Measurements from ENCODE around the gene HES4.
"Not testable (repeated sequence)": the region's sequence is repeated elsewhere in the genome, so short reads cannot be mapped to it uniquely, and the experiment has no call there.

HES4 gene

DNA sequence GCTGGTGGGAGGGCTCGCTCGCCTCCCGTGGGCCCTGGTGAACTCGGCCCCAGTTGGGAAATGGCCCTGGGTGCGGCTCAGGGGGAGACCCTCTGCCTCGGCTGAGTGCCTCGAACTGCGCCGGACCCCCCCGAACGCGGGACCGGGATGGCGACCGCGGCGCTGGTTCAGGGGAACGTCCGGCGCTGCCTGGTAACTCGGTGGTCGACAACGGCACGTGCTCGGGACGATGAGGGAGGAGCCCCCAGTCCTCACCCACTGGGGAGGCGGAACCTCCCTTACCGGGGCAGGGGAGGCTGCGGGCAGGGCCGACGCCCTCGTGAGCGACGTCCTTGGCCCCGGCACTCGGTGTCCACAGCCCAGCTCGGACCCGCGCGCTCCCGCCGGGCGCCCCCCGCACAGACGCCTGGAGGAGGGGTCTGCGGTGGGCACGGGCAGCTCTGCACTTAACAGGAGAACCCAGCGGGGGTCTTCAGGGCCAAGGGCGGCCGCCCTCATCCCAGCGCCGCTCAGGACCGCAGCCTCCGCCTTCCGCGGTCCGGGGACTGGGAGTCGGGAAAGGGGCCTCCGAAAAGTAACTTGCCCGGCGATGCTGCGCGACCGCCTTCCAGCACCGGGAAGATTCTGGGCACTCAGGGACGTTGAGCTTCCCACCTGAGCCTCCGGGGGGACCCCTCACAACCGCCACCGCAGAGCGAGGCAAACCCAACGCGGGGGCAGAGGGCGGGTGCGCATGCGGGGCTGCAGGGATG is 1.7 kb downstream of the HES4 start:
- DNase-seq (ENCODE audit: low read depth in 2 of 2): no peak

- DNase-seq (ENCODE audit: low read depth in 2 of 2): no peak
These were observed 2.2 kb downstream of the HES4 start for GRCh38 chr1:997713-997992.

DNA sequence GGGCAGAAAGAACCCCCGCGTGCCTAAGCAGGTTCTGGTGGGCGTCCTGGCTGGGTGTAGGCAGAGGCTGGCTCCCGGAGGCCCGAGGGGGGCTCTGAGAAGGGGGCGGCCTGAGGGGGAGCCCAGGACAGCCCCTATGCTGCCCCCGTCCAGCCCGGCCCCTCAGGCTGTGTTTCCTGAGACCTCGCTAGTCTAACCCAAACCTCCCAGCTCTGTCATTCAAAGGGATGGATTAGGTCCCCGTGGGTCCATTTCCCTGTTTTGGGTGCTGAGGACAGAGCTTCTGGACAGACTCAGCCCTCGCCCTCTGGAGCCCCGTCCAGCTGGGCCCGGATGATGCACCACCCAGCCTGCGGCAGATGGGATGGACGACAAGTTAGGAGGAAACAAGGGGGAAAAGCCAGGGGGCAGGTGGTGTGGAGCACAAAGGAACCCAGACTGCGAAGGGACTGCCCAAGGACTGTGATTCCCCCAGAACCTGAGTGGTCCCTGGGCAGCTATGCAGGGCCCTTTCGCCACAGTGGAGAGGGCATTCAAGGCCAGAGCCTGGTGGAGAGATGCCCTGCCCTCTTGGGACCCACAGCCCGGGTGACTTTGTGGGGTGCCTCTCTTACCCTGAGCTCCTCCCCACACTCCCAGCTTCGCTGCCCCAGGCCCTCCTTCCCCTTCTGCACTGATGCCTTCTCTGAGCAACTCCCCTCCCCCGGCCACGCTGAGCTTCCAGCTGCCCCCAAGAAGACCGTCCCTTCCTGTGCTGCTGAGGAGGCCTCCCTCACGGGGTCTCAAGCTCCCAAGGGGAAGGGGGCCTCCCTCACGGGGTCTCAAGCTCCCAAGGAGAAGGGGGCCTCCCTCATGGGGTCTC is 2.8 kb downstream of the HES4 start:
- no peak for DNase-seq (ENCODE audit: low read depth in 2 of 2)

DNA sequence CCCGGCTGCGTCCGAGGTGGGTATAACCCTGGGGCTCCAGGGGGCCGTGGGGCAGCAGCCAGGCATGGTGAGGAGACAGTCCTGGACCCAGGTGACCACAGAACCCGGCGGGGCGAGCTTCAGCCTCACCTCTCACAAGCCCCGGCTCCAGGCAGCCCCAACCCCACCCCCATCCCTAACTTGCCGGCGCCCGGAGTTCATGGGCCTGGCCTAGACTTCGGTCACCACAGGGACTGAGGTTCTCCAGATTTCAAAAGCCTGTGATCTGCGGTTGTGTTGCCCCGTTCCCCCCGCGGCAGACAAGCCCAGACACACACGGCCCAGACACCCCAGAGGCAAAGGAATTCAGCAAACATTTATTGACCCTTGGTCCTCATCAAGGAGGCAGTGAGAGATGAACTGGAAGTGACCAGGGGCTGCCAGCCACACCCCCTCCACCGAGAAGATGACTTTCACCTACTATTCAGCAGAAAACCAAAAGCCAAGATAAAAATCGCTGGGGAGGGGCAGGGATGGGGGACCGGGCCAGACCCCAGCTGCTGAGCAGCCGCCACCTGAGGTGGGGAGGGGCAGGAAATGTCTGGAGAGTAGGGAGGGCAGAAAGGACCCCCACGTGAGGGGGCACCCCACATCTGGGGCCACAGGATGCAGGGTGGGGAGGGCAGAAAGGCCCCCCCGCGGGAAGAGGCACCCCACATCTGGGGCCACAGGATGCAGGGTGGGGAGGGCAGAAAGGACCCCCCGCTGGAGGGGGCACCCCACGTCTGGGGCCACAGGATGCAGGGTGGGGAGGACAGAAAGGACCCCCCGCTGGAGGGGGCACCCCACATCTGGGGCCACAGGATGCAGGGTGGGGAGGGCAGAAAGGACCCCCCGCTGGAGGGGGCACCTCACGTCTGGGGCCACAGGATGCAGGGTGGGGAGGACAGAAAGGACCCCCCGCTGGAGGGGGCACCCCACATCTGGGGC is 3.9 kb downstream of the HES4 start:
- DNase-seq (ENCODE audit: low read depth in 2 of 2): no peak

DNA sequence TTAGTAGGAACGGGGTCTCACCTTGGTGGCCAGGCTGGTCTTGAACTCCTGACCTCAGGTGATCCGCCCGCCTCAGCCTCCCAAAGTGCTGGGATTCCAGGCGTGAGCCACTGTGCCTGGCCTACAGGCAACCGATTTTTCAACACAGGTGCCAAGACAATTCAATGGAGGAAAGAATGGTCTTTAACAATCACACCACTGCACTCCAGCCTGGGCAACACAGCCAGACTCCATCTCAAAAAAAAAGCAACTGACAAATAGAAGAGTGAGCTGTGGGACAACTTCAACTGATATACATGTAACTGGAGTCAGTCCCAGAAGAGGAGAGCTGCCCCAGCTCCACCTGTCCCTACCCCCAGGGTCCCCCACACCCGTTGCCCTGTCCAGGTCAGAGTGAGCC is 5.4 kb downstream of the HES4 start:
- not testable (repeated sequence) for DNase-seq (ENCODE audit: low read depth in 2 of 2)

DNA sequence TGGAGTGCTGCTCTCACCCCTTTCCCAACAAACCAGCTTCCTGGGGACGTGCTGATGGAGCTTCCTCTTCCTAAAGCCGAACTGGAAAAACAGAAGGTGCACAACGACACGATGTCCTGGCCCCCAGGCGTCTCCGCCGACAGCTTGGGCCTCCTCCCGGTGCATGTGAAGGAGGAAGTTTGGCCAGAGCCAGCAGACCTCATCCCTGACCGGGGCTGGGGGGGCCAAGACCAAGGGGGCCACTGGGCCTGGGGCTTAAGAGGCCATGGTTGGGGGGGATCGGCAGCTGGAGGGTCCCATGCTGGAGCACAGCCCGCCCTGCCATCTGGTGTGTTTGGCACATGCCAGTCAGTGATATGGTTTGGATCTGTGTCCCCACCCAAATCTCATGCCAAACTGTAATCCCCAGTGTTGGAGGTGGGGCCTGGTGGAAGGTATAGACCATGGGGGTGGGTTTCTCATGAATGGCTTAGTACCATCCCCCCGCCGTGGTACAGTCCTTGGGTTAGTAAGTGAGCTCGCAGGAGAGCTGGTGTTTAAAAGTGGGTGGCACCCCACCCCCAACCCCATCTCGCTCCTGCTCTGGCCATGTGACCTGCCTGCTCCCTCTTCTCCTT is 6.4 kb downstream of the HES4 start:
- no peak for DNase-seq (ENCODE audit: low read depth in 2 of 2)

DNA sequence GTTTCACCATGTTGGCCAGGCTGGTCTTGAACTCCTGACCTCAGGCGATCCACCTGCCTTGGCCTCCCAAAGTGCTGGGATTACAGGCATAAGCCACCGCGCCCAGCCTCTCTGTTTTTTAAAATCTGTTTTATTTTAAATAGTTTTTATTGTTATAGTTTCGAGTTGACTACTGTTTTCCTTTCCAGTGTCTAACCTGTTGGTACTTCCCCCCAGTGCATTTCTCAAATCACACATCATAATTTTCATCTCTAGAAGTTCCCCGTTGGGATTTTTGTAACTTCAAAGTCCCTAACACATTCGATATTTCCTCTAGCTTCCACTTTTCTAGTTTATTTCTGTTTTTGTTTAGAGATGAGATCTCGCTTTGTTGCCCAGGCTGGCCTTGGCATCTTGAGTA is 7.5 kb downstream of the HES4 start:
- no peak for DNase-seq (ENCODE audit: low read depth in 2 of 2)

DNA sequence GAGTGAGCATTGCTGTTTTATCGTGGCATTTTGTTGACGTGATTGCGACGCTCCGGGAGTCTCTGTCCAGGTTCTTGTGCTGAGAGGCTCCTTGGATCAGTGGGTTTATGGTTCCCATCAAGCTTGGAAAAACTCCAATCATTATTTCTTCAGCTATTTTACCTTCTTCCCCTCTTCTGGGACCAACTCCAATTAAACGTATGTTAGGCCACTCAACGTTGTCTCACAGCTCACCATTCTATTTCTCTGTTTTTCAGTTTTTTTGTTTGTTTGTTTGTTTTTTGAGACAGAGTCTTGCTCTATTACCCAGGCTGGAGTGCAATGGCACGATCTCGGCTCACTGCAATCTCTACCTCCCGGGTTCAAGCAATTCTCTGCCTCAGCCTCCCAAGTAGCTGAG is 8.0 kb downstream of the HES4 start:
- no peak for DNase-seq (ENCODE audit: low read depth in 2 of 2)

GRCh38 chr1:991275-991674 is 8.6 kb downstream of the HES4 start:
- DNase-seq (ENCODE audit: low read depth in 2 of 2): not testable (repeated sequence)

- DNase-seq (ENCODE audit: low read depth in 2 of 2): not testable (repeated sequence)
These were observed 11.8 kb downstream of the HES4 start for GRCh38 chr1:988061-988460.

DNA sequence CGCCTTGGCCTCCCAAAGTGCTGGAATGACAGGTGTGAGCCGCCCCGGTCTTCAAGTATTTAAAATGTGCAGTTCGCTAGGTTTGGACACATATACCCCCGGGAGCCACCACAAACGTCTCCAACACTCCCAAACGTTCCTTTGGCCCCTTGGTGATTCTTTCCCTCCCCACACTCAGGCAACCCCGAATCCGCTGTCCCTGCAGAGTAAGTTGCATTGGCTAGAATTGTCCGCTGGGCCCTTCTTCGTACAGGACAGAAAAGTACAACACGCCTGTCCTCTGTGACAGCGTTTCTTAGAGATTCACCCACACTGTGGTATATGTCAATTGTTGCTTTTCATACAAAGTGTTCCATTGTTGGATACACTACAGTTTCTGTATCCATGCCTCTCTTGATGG is 14.8 kb downstream of the HES4 start:
- no peak for DNase-seq (ENCODE audit: low read depth in 2 of 2)

GRCh38 chr1:984476-984814 is 15.5 kb downstream of the HES4 start:
- no peak for DNase-seq (ENCODE audit: low read depth in 2 of 2)

DNA sequence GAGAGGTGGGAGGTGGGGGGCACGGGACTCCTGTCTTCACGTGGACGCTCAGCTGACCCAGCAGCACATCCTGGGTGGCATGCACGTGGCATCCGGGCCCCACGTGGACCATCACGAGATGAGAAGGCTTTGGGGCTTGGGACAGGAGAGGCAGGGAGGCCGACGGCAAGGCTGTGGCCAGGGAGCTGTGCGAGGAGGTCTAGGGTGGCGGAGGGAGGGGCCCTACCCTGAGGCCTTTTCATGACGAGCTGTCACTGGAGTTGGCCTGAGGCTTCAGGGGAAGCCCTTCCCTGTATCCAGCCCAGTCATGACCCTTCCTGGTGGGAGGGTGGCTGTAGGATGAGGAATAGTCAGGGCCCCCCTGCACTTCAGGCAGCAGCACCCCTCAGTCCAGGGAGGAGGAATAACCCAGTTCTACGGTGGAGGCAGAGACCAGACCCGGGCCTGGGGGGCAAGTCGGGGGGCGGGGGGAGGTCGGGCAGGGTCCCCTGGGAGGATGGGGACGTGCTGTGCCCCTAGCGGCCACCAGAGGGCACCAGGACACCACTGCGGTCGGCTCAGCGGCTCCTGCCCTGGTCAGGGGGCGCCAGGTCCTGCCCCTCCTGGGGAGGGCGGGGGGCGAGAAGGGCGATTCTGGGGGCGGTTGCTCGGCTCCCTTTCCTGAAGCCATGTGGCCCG is 16.0 kb downstream of the HES4 start:
- no peak for DNase-seq (ENCODE audit: low read depth in 2 of 2)

DNA sequence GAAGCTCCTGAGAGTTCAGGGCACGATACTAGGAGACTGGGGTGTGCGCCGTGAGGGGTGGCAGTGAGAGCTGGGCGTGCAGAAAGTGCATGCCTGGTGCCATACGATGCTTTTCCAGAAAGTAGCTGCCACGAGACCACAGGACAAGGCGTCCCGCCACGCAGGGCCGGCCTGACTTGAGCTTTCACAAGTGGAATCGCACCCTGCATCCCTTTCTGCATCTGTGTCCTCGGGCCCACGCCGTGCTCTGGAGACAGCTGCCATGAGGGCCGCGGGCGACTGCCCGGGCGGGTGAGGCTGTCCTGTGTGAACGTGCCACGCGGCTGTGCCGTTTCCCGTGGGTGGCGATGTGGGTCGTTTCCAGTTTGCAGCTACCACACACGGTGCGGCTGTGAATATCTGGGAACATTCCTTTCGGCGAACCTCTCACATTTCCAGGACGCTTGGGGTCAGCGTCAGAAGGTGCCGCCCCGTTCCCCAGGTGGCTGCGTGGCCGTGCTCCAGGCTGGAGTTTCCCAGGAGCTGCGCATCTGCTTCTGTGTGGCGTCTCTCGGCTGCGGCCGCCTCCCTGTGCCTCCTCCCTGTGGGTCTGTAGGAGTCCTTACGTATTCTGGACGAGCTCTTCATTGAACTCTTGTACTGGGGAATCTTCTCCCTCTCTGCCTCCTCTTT is 17.0 kb downstream of the HES4 start:
- DNase-seq (ENCODE audit: low read depth in 2 of 2): no peak

GRCh38 chr1:981955-982558 is 17.8 kb downstream of the HES4 start, which contains the start of gene PERM1:
TSS of gene PERM1 (minus strand) at chr1:982093. CDS start at chr1:981029, 1,064 bp downstream.
- DNase-seq (ENCODE audit: low read depth in 2 of 2): no peak

DNA sequence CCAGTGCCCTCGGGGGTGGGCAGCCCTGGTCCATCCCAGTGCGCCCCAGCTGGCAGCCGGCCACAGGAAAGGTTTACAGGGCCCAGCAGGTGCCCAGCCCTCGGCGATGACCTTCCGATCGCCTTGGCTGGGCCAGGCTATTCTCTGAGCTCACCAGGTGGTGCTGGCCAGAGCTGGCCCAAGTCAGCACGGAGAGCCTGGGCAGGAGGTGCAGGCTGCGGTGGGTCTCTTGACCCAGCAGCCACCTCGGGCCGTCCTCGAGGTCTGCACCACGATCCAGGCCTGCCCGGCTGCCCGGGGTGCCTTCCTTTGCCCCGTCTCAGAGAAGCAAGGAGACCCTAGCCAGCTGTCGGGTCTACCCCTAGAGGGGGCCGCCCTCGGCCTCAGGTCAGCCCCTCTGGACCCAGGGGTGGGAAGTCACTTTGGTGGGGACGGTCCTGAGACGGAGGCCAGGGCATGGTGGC is 18.4 kb downstream of the HES4 start:
- DNase-seq (ENCODE audit: low read depth in 2 of 2): no peak

DNA sequence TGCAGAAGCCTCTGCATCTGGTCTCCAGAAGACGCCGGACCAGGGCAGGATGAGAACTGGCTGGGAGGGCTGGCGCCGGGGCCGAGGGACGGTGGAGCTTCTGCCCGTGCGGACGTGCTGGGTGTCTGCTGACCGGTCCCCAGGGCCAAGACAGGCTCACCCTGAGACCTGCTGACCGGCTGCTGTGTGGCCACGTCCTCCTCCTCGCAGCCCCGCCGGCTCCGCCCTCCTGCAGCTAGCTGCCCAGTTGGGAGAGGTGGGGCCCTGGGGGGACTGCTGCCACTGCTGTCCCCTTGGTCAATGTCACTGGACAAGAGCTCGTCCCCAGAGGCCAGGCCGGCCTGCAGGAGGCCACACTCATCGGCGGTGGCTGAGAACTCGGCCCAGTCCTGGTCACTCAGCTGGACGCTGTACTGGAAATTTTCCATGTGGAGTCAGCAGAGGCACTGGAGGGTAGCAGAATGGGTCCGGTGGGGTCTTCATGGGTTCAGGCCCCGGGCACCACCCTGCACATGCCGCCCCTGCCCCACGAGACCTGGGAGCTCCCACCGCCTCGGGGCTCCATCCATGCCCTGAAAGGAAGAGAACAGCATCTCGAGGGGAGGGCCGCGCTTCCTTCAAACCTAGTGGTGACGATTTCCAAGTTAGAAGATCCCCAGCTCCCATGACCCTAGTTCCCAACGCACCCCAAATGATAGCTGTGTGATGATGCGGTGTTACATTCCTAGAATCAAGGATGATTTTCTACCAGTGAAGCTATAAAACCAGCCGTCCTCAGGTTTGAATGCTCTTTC is 19.1 kb downstream of the HES4 start:
- DNase-seq (ENCODE audit: low read depth in 2 of 2): no peak

DNA sequence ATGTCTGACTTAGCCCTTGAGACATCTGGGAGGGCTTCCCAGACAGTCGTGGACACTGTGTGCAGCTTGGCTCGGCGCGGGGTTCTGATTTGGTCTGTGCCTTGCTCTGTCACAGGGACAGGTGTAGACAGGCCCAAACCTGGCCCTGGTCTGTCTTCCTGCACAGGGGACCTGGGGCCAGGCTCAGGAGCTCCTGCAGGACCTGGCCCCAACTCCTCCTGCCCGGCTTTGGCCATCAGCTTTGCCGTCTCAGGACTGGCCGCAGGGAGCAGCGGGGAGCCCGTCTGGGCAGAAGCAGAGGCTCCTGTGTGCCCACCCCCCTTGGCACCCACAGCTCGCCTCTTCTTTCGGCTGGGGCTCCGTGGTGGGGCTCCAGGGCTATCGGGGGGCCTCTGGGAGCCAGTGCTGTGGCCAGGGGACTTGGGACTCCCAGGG is 19.7 kb downstream of the HES4 start:
- no peak for DNase-seq (ENCODE audit: low read depth in 2 of 2)

GRCh38 chr1:979744-980072 is 20.2 kb downstream of the HES4 start:
- no peak for DNase-seq (ENCODE audit: low read depth in 2 of 2)
